NB4 (cell line): ENCODE measurements around the gene DLGAP4.

Source experiments
- DNase-seq: peaks from one replicate; pipeline ENCODE4 v3.0.0; 2010; ENCODE audit warnings: low read depth
- H3K4me3 ChIP-seq: one replicate; pipeline ENCODE4 v1.5.1; 2011; ENCODE audit warnings: mild to moderate bottlenecking, low read depth, low read length, moderate library complexity
- CTCF ChIP-seq: IDR thresholded peaks from one replicate; pipeline ENCODE4 v1.5.1; 2012; ENCODE audit warnings: low read depth, low read length
- MAX ChIP-seq: IDR thresholded peaks from 2 replicates; pipeline ENCODE4 v1.6.1; 2011; ENCODE audit warnings: low read depth, low read length
- MYC ChIP-seq: IDR thresholded peaks from 2 replicates; pipeline ENCODE4 v1.6.1; 2011; ENCODE audit warnings: low read depth, low read length
- POLR2A ChIP-seq: IDR thresholded peaks from 2 replicates; pipeline ENCODE4 v1.6.1; 2011; ENCODE audit warnings: mild to moderate bottlenecking; ENCODE audit not compliant: insufficient read length; ENCODE audit errors: extremely low read depth

Gene DLGAP4

DNA sequence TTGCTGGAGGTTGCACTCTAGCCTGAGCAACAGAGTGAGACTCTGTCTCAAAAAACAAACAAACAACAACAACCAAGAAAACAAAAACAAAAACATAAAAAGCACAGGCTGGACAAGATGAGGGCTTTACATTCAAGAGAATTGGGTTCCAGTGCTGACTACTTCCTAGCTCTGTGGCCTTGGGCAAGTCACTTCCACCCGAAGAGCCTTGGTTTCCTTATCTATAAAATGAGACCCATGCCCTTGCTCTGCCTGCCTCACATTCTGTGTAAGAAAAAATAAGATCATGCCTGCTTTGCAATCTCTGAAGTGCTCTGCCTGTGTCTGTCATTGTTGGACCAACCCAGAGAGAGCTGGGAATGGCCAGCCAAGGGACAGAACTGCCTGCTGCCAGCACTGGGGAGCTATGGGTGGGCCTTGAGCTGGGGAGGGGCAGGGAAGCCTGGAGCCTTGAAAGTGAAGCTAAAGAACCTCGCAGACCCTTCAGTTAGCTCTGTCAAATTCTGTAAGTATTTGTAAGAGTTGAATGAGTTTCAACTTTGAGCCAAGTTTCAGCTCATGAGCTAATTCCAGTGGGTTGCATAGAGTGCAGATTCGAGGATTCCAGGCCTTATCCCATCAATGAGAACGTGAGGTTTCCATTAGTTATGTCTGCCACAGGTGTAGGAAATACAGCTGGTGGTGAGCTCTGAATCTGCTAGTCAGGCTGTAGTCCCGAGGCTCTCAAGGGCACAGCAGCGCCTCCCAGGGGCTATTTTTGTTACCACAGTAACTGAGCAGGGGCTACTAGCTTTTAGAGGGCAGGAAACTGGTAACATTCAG, 93.2 kb downstream of the DLGAP4 start:
- no peak overlapping the region for H3K4me3 ChIP-seq
- DNase-seq = peak; percentile 64
- TF ChIP-seq MYC (peak; percentile 36; the same call in 1 of the 2 replicates), MAX (peak; percentile 65), CTCF (peak; percentile 73), POLR2A (no peak)

GRCh38 chr20:36399969-36400545, 93.9 kb downstream of the DLGAP4 start:
- no peak for DNase-seq
- H3K4me3 ChIP-seq = no peak overlapping the region

GRCh38 chr20:36400909-36401735, 95.0 kb downstream of the DLGAP4 start:
- H3K4me3 ChIP-seq = no peak overlapping the region
- DNase-seq = no peak
- TF ChIP-seq MYC (no peak), MAX (no peak), CTCF (no peak), POLR2A (no peak)

More at GRCh38 chr20:36399969-36400545, 93.9 kb downstream of the DLGAP4 start:
- TF ChIP-seq MAX (no peak), MYC (no peak), POLR2A (no peak), CTCF (no peak)

DNA sequence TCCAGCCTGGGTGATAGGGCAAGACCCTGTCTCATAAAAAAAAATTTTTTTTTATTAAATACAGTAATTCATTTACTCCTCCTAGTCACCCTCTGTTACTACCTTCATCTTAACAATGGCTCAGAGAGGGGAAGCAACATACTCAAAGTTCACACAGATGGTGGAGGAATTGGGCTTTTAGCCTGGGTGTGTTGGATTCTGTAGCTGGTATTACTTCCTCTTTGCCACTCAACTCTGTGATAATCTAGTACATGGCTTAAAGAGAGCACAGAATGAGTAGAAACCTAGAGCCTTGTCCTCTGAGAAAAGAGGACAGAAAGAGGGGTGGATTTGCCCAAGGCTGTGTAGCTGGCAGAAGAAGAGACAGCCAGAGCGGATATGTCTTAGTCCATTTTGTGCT, 96.6 kb downstream of the DLGAP4 start:
- TF ChIP-seq POLR2A (no peak), MYC (no peak)
- no peak for DNase-seq

GRCh38 chr20:36404435-36404978, 98.4 kb downstream of the DLGAP4 start:
- no peak overlapping the region for H3K4me3 ChIP-seq
- no peak for TF ChIP-seq CTCF
- no peak for DNase-seq

More for the DNA sequence above, 96.6 kb downstream of the DLGAP4 start:
- no peak overlapping the region for H3K4me3 ChIP-seq

DNA sequence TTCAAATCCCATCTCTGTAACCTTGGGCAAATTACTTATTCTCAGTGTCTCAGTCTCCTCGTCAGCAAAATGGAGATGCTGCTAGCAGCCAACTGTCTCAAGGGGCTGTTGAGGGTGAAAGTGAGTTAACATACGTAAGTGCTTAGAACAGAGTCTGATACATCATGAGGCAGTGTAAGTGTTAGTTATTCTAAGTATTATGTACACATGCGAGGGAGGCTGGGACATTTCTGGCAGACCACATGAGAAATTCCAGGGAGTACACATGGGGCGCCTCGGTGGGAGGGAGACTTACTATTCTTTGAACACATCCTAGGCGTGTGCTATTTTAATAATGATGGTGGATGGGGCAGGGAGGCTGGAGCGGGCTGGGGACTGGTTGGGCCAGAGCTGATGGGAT, 99.1 kb downstream of the DLGAP4 start:
- H3K4me3 ChIP-seq = no peak overlapping the region
- TF ChIP-seq MYC = no peak
- TF ChIP-seq MAX = no peak
- no peak for TF ChIP-seq CTCF
- no peak for TF ChIP-seq POLR2A
- no peak for DNase-seq
